Measurements from ENCODE around the gene CCDC70.
A peak's percentile ranks its signal among the peaks of the same experiment; 100 is the strongest.

Gene CCDC70

DNA sequence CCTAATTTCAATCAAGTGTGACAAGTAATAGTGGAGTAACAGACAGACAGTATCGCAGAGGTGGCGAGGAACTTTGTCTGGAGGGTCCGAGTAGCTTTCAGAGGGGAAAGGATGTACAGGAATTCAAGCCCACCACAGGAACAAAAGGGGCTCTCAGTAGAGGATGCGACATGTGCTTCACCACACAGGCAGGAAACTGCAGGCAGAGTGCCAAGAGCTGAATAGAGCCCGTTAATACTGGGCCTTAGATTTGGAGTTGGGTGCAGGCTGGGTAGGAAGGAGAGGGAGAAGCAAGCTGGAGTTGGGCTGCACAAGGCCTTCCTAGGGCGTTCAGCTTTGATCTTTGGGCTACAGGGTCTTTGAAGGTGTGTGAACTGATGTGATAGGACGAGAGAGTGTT is 1.2 kb downstream of the CCDC70 start:
- no peak for DNase-seq (ENCODE audit: low spot score)

DNA sequence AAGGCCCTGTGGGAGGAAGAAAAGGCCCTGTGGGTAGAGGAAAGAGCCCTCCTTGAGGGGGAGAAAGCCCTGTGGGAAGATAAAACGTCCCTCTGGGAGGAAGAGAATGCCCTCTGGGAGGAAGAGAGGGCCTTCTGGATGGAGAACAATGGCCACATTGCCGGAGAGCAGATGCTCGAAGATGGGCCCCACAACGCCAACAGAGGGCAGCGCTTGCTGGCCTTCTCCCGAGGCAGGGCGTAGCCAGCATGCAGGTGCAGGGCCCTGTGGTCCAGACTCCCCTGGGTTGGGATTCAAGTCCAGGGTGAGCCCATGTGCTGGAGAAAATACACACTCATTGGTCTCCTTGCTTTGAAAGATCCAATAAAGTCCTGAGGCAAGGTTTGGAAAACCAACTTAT is 4.1 kb downstream of the CCDC70 start:
- no peak for DNase-seq (ENCODE audit: low spot score)

- no peak for DNase-seq (ENCODE audit: low spot score)
Measured at GRCh38 chr13:51867062-51867461, 5.3 kb downstream of the CCDC70 start.

GRCh38 chr13:51869916-51870315 is 8.1 kb downstream of the CCDC70 start:
- DNase-seq (ENCODE audit: low spot score): no peak

DNA sequence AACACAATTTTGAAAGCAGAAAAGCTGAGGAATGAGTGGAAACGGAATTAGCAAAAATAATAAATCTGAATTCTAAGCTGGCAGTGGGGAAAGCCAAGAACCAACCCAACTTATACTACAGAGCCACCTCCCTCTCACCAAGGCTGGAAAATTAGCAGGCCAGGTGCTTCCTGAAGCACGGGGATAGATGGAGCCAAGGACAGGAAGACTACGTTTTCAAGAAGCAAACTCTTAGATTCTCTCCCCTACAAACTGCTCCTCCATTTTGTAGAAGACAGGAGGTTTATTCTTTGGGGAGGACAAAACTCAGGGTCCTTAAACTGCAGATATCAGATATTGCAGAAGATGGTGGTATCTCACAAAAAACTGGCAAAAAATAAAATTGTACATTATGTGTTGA is 8.8 kb downstream of the CCDC70 start:
- DNase-seq (ENCODE audit: low spot score): no peak

DNA sequence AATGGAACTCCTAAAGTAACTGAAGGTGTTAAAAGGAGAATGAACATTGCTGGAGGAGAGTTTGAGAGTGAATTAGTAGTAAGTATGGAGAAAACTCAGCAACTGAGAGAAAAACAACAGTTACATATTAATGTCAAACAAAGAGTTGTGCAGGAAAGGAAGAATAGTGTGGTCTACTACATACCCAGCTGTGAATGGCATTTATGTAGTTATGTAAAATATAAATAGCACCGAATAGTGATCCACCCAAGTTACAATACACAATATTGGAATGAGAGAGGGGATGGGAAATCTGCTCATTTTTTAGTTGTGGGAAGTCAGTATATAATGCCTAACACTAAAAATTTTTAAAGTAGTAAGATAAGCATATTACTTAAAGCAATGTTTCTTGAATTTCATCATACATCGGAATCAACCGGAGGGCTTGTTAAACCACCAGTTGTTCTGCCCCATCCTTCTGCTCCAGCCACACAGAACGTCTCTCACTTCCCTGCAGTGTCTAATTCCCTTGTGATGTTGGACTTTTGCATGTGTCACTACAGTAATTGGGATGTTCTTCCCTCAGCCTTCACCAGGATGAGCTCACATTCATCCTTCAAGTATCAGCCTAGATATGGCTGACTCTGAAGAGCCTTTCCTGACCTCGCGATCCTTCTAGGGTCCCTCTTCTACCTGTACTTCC is 11.5 kb downstream of the CCDC70 start:
- DNase-seq (ENCODE audit: low spot score): no peak

DNA sequence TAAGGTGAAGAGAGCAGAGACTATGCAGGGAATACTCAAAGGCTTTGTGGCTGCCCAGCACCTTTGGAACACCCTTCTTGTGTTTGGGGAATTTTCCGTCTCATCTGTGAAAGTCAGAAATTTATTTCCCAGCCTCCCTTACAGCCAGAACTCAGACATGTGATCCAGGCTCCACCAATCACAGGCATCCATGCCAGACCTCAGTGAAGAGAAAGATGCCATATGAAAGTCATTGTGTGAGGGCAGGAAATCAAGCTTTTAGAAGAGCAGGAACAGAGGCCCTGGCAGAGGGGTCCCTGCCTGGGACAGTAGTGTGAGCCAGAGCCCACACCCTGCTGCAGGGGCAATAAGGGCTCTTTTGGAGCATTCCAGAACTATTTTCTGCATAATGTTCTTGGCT is 12.1 kb downstream of the CCDC70 start:
- DNase-seq (ENCODE audit: low spot score): no peak

GRCh38 chr13:51874651-51875050 is 12.9 kb downstream of the CCDC70 start:
- peak; percentile 72 for DNase-seq (ENCODE audit: low spot score)

GRCh38 chr13:51879133-51879532 is 17.4 kb downstream of the CCDC70 start:
- DNase-seq (ENCODE audit: low spot score): no peak

DNA sequence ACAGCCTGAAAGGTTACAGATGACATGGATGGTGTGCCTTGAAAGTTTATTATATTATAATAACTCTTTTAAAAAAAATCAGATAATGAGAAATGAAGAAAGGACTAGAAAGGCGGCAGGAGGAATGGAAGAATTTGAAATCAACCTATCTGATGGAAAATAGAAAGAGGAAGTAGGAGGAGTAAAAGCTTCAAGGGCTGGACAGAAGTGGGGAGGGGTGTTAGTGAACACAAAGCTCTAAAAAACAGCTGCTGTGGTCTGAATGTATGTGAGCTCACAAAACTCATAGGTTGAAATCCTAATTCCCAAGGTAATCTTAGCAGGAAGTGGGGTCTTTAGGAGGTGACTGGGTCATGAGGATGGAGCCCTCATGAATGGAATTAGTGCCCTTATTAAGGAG is 19.5 kb downstream of the CCDC70 start:
- no peak for DNase-seq (ENCODE audit: low spot score)

GRCh38 chr13:51882570-51883225 is 20.9 kb downstream of the CCDC70 start:
- no peak for DNase-seq (ENCODE audit: low spot score)

- DNase-seq (ENCODE audit: low spot score): no peak
Measured at GRCh38 chr13:51883226-51883600, 21.4 kb downstream of the CCDC70 start.

- DNase-seq (ENCODE audit: low spot score): no peak
Measured at GRCh38 chr13:51885651-51886050, 23.9 kb downstream of the CCDC70 start.

GRCh38 chr13:51887468-51887867 is 25.7 kb downstream of the CCDC70 start:
- DNase-seq (ENCODE audit: low spot score): no peak

- no peak for DNase-seq (ENCODE audit: low spot score)
Measured at GRCh38 chr13:51892657-51893056, 30.9 kb downstream of the CCDC70 start.

- DNase-seq (ENCODE audit: low spot score): no peak
Measured at GRCh38 chr13:51894239-51894638, 32.5 kb downstream of the CCDC70 start.

GRCh38 chr13:51895906-51896888 is 34.4 kb downstream of the CCDC70 start:
- no peak for DNase-seq (ENCODE audit: low spot score)

DNA sequence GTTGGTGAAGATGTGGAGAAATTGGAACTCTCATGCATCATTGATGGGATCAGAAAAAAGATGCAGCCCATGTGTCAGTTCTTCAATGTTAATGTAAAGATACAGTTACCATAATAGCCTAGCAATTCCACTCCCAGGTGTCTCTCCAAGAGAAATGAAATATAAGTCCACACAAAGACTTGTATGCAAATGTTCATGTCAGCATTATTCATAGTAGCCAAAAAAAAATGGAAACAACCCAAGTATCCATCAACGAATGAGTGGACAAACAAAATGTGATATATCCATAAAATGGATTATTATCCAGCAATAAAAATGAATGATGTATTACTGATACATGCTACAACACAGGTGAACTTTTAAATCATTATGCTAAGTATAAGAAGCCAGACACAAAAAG is 38.7 kb downstream of the CCDC70 start:
- no peak for DNase-seq (ENCODE audit: low spot score)

DNA sequence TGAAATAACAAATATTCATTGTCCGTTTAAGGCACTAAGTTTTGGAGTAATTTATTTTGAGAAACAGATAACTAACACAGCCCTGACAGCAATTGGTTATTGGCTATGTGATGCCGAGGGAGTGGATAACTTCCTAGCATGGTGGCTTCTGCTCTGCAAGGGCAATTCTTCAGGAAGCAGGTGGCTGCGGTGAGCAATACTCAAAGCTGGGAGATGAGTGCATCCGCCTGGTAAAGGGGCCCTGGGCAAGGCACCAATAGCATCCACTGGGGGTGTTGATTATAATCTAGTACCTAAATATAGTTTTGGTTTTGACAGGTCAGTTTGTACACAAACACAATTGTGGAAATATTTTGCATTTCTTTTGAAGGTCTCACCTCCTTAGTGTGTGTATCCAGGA is 41.0 kb downstream of the CCDC70 start:
- no peak for DNase-seq (ENCODE audit: low spot score)

- DNase-seq (ENCODE audit: low spot score): no peak
Measured at GRCh38 chr13:51905787-51906186, 44.0 kb downstream of the CCDC70 start.

DNA sequence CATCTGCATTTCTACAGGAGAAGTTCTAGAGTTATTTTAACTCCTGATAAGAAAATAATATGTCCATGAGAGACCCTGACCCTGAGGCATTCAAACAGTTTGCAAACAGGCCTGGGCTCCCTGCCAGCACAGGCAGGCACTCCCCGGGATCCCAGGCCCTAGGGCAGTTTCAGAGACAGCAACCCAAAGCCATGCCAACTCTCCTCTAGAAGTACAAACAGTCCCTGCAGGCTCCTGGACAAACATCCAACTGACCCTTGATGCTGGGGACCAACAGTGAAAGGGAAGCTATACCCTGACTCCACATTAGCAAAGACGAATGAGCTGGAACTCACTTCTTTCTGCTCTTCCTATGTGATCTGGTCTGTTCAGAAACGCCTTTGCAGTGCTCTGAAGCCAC is 44.8 kb downstream of the CCDC70 start:
- no peak for DNase-seq (ENCODE audit: low spot score)

DNA sequence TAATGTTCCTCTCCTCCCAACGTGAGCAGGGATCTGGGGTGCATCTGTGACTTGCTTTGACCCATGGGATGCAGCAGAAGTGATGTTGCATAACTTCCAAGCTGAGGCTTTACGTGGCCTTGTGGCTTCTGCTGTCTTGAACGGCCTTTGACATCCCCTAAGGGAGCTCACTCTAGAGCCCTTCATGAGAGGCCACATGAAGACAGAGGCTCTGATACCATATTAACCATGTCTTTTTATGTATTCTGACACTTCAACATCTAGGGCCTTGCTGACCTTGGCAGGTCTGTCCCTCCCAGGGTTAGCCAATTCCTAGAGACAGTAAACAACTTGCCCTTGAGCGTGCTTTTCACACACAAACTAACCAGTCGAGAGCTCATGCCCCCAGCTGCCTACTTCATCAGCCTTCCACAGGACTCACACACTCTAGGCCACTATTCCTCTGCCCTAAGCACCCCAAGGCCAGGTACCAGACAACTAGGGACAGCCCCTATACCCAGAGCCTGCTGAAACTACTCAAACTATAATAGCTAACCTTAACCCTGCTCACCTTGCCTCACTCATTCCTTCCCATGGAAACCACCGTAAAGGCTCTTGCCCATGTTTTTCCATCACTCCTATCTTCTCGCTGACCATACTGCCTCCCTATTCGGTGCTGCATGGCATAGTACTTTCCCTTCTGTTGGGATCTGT is 45.4 kb downstream of the CCDC70 start:
- DNase-seq (ENCODE audit: low spot score): no peak

Measured in putamen (tissue), 1 donor.